Measurements from ENCODE around the gene TMCO2.

Gene TMCO2

DNA sequence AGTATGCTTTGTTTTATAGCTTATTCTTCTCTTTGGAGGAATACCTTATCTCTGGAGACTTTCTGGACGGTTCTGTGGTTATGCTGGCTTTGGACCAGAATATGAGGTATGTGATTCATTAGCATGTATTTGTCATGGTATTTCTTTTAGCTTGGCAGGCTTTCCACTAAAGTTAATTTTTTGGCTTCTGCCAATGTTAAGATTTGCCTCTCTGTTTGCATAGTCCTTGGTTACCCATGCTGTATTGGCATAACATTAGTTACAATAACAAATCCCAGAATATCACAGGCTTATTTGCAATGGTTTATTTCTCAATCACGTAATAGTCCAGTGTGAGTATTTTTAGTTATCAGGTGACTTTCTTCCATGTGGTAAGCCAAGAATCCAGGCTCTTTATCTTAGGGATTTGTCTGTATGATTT is 20.0 kb downstream of the TMCO2 start:
- TF ChIP-seq, protein P1, sequence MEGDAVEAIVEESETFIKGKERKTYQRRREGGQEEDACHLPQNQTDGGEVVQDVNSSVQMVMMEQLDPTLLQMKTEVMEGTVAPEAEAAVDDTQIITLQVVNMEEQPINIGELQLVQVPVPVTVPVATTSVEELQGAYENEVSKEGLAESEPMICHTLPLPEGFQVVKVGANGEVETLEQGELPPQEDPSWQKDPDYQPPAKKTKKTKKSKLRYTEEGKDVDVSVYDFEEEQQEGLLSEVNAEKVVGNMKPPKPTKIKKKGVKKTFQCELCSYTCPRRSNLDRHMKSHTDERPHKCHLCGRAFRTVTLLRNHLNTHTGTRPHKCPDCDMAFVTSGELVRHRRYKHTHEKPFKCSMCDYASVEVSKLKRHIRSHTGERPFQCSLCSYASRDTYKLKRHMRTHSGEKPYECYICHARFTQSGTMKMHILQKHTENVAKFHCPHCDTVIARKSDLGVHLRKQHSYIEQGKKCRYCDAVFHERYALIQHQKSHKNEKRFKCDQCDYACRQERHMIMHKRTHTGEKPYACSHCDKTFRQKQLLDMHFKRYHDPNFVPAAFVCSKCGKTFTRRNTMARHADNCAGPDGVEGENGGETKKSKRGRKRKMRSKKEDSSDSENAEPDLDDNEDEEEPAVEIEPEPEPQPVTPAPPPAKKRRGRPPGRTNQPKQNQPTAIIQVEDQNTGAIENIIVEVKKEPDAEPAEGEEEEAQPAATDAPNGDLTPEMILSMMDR (IDR thresholded peaks at IDR 0.05; ENCODE audit: low read depth, low read length) = no peak
- DNase-seq (ENCODE audit: extremely low read depth, low read depth) = peak; percentile 97

DNA sequence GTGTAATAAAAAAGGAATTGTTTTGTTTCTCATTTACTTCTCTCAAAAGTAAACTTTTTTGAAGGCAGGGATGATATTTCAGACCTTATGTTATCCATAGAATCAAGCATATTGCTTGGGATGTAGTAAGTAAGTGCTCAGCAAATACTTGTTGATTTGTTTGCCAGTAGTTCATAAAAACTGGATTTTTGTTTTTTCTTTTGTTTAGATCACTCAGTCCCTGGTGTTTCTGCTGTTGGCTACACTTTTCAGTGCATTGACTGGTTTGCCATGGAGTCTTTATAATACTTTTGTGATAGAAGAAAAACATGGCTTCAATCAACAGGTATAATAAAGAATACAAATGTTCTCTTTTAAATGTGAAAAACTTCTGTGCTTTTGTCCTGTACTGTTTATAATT is 20.5 kb downstream of the TMCO2 start:
- TF ChIP-seq, protein P1 (IDR thresholded peaks at IDR 0.05; ENCODE audit: low read depth, low read length) = no peak
- no peak for DNase-seq (ENCODE audit: extremely low read depth, low read depth)

DNA sequence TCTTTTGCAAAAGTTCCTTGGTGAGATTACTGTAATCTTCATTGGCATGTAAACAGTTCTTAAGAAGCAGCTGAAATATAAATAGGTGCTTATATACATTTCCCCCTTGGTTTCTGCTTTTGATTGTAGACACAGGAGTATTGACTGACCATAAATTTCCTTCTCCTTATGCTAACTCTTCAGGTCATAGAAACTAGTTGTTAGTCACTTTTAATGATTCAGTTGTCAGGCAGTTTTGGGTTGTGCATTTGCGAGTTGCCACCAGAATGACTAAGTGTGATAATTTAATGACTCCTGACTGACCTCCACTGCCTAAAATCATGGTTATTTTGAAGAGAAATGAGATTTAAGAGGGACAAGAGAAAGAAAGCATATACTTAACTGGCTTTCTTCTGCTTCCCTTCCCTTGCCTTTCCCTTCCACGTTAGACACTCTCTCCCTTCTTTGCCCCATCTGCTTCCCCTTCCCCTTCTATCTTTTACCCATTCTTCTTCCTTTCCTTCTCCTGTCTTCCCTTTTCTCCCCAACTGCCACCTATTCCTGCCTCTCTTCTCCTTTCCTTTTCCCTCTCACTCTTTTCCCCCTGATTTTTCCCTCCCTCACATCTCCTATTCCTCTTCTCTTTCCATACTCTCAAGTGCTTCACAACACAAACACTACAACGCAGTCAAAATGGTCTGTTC is 22.6 kb downstream of the TMCO2 start:
- TF ChIP-seq, protein P1 (IDR thresholded peaks at IDR 0.05; ENCODE audit: low read depth, low read length) = no peak
- no peak for DNase-seq (ENCODE audit: extremely low read depth, low read depth)

DNA sequence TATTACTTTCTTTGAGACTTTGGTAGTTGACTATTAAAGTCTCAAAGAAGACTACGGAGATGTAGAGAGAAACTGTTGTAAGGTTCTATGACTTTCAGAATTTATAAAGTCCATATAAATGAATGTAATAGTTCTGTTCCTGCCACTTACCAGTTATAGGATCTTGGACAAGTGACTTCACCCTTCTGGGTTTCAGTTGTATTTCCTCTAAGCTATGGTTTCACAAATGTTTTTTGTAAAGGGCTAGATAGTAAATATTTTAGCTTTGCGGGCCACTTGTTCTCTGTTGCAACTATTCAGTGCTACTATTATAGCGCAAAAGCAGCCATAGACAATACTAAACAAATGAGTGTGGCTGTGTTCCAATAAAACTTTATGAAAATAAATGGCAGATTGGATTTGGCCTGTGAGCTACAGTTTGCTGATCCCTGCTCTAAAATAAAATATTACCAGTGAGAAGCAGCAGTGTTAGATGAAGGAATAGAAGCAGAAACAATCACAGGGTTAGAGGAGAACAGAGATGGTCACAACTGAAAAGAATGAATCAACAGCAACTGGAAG is 25.0 kb downstream of the TMCO2 start:
- no peak for DNase-seq (ENCODE audit: extremely low read depth, low read depth)
- TF ChIP-seq, protein P1 (IDR thresholded peaks at IDR 0.05; ENCODE audit: low read depth, low read length) = no peak

DNA sequence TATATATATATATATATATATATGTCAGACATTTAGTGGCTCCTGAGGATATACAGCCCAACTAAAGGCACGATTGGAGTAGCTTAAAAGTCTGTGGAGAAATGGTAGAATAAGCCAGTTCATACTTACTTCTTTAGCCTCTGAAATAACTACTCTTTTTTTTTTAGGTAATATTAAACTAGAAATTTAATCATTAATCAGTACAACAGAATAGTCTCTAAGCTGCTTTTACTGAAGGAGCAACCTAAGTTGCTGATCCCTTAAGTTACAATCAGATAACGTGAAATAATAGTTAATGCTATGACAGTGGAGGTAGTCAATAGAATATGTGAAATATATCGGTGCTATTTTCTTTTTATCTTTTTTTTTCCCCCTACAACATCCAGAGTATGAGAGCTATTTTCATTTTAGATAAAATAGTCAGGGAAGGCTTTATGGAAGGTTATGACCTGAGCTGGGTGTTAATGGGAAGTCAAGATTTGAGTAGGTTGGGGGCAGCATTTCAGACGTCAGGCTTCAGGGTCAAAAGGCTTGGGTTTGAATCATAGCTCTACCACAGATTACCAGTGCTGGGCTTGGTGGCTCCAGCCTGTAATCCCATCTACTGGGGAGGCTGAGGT is 25.9 kb downstream of the TMCO2 start:
- no peak for DNase-seq (ENCODE audit: extremely low read depth, low read depth)
- TF ChIP-seq, protein P1 (IDR thresholded peaks at IDR 0.05; ENCODE audit: low read depth, low read length) = no peak

DNA sequence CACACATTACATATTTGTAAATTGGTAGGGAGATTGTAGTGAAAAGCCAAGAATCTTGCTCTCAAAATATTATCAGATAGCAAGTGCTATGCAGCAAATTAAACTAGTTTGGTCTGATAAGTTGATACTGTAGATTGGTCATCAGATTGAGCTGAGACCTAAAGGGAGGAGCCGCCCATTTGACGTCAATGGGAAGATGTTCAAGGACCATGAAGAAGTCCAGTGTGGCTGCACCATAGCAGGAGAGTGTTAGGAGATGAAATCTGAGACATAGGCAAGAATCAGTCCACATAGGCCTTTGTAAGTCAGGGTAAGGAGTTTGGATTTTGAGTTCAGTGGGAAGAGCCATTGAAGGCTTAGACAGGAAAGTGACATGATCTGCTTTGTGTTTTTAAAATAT is 26.6 kb downstream of the TMCO2 start:
- DNase-seq (ENCODE audit: extremely low read depth, low read depth) = no peak
- TF ChIP-seq, protein P1 (IDR thresholded peaks at IDR 0.05; ENCODE audit: low read depth, low read length) = no peak

DNA sequence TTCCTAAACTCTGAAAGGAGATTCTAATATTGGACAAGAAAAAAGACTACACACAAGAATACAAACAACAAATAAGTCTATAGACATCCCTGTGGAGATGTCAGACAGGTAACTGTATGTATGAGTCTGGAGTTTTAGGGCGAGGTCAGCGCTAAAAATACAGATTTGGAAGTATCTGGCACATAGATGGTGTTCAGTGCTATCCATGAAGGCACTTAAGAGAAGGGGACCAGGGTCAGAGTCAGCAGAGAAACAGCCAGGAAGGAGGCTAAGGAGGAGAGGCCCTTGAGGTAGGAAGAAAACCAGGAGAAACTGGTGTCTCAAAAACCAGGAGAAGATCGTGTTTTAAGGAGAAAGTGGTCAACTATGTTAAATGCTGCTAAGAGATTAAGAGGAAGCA is 28.4 kb downstream of the TMCO2 start:
- DNase-seq (ENCODE audit: extremely low read depth, low read depth) = no peak
- TF ChIP-seq, protein P1 (IDR thresholded peaks at IDR 0.05; ENCODE audit: low read depth, low read length) = no peak
